ENCODE results near the gene HPCAL4. TPM values are rescaled to one million over a fixed set of nuclear protein-coding genes. Genes with fewer than 3 reads are reported as not detected.
A peak's percentile ranks its signal among the peaks of the same experiment; 100 is the strongest.

HPCAL4 gene
- total and polyA plus RNA-seq, 9 of the 15 experiments (the other 6 are each of a cell fraction or from before 2014, with no cell fraction given): 0.01 to 0.04 (median 0.04) TPM; not detected in 4

- Histone ChIP-seq H3K79me2 (ENCODE audit: control insufficient read depth, insufficient read depth, low read length) (no peaks in the 10 kb centered on the region), H2AFZ (ENCODE audit: low read depth, low read length) (no peak overlapping the region), H3K4me3 (no peak overlapping the region), H3K4me2 (ENCODE audit: insufficient read depth, low read length) (no peak overlapping the region), H3K27ac (ENCODE audit: extremely low read depth, low read depth, low read length) (no peak overlapping the region), H3K9ac (ENCODE audit: insufficient read depth in 1 of 2, low read depth in 2 of 2, low read length in 2 of 2) (no peak overlapping the region), H3K4me1 (replicated peaks in 1 of 2; ENCODE audit: control insufficient read depth in 2 of 2, insufficient read depth in 2 of 2, low read length in 2 of 2) (peaks cover 0 to 5% of the 10 kb centered on the region in 2 experiments; a peak in 1 of 5 replicates), H3K27me3 (ENCODE audit: control insufficient read depth in 2 of 2, insufficient read depth in 2 of 2, low read length in 2 of 2) (peaks cover 22 to 27% of the 10 kb centered on the region in 2 experiments), H4K20me1 (replicated peaks; ENCODE audit: control insufficient read depth, insufficient read depth, low read length) (no peaks in the 10 kb centered on the region), H3K9me3 (replicated peaks; ENCODE audit: control insufficient read depth, insufficient read depth, low read depth, low read length) (no peaks in the 10 kb centered on the region), H3K9me1 (ENCODE audit: control insufficient read depth, insufficient read depth, low read length) (no peaks in the 10 kb centered on the region), H3K36me3 (ENCODE audit: control insufficient read depth, insufficient read depth, low read length) (no peaks in the 10 kb centered on the region)
- DNase-seq (ENCODE audit: extremely low read depth in 1 of 4, low spot score in 3 of 4) (no peak), FAIRE-seq (no peak), ATAC-seq (no peak)
- WGBS (ENCODE audit: insufficient coverage, low coverage, missing lambda C conversion rate): 9% methylated on average over 10 of the region's 10 CpGs
- in situ Hi-C loops (cut with MboI): no loop called here
- POLR2A ChIA-PET: interaction anchor here (1.2 kb wide), 1 partner anchor 15 kb away, joined by 3 read pairs; no protein-coding TSS in a partner anchor
- intact Hi-C loops (cut with micrococcal nuclease): no loop called here
- CTCF ChIA-PET (ENCODE audit: low intra/inter-chr PET ratio): no interaction called here
- TF ChIP-seq ATF3 (IDR thresholded peaks at IDR 0.05) (0 out of 2 replicates have a peak, but pooled peaks have one; percentile 12), ATF3 (CRISPR knock-in tag; conservative IDR thresholded peaks at IDR 0.05) (no peak), CBX2 (IDR thresholded peaks at IDR 0.05; ENCODE audit: insufficient read depth, low read length, poor library complexity, severe bottlenecking) (peak; percentile 4), PATZ1 (CRISPR knock-in tag; IDR thresholded peaks at IDR 0.05; ENCODE audit: borderline replicate concordance) (no peak), DIDO1 (tag; IDR thresholded peaks at IDR 0.05; ENCODE audit: low read depth) (no peak), SREBF1 (IDR thresholded peaks at IDR 0.05; ENCODE audit: borderline replicate concordance, low read depth, low read length) (no peak), ERF (CRISPR knock-in tag; IDR thresholded peaks at IDR 0.05) (no peak), ZNF408 (CRISPR knock-in tag; IDR thresholded peaks at IDR 0.05; ENCODE audit: low read depth) (no peak)
- TF ChIP-seq, protein P1, sequence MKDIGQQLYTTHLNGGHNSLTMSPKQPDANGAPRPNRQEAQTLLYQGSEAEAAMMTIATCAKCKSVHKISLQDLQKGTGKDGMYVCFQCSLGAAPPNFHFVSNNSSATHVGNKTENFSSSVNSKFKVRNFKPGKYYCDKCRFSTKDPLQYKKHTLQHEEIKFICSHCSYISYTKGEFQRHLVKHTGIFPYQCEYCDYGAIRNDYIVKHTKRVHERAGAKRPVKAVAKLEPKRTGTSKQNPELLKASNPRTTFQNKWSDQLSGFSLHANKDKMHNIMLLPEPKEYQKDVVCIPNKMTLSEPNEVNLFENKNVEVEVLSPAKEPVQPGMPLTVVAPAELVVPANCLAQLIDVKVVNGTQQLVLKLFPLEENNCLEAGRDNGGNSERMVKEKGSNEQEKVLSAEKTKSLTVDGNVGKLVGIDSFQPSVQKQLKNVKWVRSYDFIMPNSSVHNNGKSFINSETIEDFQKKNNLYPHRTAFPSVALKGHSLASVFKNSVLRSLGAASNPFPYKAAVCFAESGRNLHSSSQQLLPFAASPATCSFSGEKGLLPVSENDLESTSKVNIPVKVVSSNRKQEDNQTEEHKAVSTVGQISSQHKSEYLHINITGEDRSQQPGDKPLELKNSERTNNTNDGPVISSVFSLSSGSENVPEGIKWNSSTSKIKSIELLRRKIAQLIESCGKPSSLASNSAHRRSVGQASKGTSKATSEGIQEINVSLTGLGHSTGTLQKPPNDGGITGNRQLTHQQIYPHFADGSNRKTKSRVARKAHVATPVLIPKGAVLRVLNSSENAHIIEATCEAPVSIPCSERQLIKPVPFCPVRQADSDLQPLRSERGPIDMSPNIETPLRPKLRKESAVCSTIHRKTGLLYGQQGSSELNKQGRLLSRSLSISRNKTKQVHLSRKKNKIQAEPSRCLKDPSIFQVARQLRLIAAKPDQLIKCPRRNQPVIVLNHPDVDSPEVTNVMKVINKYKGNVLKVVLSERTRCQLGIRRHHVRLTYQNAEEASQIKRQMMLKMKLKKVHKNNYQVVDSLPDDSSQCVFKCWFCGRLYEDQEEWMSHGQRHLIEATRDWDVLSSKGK (CRISPR knock-in tag; IDR thresholded peaks at IDR 0.05): no peak
- TF ChIP-seq, protein P2, sequence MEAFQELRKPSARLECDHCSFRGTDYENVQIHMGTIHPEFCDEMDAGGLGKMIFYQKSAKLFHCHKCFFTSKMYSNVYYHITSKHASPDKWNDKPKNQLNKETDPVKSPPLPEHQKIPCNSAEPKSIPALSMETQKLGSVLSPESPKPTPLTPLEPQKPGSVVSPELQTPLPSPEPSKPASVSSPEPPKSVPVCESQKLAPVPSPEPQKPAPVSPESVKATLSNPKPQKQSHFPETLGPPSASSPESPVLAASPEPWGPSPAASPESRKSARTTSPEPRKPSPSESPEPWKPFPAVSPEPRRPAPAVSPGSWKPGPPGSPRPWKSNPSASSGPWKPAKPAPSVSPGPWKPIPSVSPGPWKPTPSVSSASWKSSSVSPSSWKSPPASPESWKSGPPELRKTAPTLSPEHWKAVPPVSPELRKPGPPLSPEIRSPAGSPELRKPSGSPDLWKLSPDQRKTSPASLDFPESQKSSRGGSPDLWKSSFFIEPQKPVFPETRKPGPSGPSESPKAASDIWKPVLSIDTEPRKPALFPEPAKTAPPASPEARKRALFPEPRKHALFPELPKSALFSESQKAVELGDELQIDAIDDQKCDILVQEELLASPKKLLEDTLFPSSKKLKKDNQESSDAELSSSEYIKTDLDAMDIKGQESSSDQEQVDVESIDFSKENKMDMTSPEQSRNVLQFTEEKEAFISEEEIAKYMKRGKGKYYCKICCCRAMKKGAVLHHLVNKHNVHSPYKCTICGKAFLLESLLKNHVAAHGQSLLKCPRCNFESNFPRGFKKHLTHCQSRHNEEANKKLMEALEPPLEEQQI (IDR thresholded peaks at IDR 0.05): no peak
- no TSS peak for BruUV-seq (replicated peaks)
Observed at GRCh38 chr1:39727221-39727931, 36.1 kb upstream of the HPCAL4 start.
